Tibial nerve (tissue), 4 donors: ENCODE results near the gene B3GNT8. TPM values are rescaled to one million over a fixed set of nuclear protein-coding genes. Genes with fewer than 3 reads are reported as not detected.
A peak's percentile ranks its signal among the peaks of the same experiment; 100 is the strongest.
"Not testable (repeated sequence)": the region's sequence is repeated elsewhere in the genome, so short reads cannot be mapped to it uniquely, and the experiment has no call there.

Experiments
- DNase-seq, 2 donors: peaks; one replicate each; pipeline ENCODE4 v3.0.0-alpha.2; 2019; ENCODE audit warnings: low spot score in 2 of 2
- H3K27ac ChIP-seq, 4 donors: fragments of 200-600 bp; sonication (generic) in 3 of 4; one replicate each; pipeline ENCODE4 v1.5.1; 2017 to 2019; ENCODE audit warnings: mild to moderate bottlenecking in 1 of 4
- H3K27me3 ChIP-seq, 2 donors: fragments of 200-600 bp; sonication (generic) in 1 of 2; one replicate each; pipeline versions ENCODE4 v1.5.1 to v1.6.0; 2017 to 2019
- H3K36me3 ChIP-seq, 3 donors: fragments of 200-600 bp; sonication (generic); one replicate each; pipeline ENCODE4 v1.5.1; 2018 to 2019
- H3K4me1 ChIP-seq, 4 donors: fragments of 200-600 bp; sonication (generic) in 3 of 4; one replicate each; pipeline ENCODE4 v1.5.1; 2017 to 2019
- H3K4me3 ChIP-seq, 4 donors: fragments of 200-600 bp; sonication (generic) in 3 of 4; one replicate each; pipeline ENCODE4 v1.5.1; 2017 to 2019; ENCODE audit warnings: mild to moderate bottlenecking in 1 of 4, moderate library complexity in 1 of 4
- H3K9me3 ChIP-seq, 4 donors: fragments of 200-600 bp; sonication (generic) in 3 of 4; one replicate each; pipeline ENCODE4 v1.5.1; 2017 to 2019
- EP300 ChIP-seq, 2 donors: sonication (generic); formaldehyde crosslinking; IDR thresholded peaks; one replicate each; pipeline ENCODE4 v1.6.1; 2017; ENCODE audit warnings: antibody characterized with exemption in 2 of 2, mild to moderate bottlenecking in 1 of 2
- POLR2A ChIP-seq, 2 donors: fragments of 450-650 bp; IDR thresholded peaks; one replicate each; pipeline ENCODE4 v1.6.1; 2017; ENCODE audit warnings: antibody characterized with exemption in 2 of 2, mild to moderate bottlenecking in 2 of 2, moderate library complexity in 2 of 2
- WGBS, 2 donors: methylation state at CpG; one replicate each; pipeline ENCODE4 v1.1.5; 2018; 5-methylcytosine and 5-hydroxymethylcytosine counted together
- total RNA-seq, 4 donors: library from RNA; depleted of rRNA; stranded (reverse); fragments of >200 nt; gene quantifications; one replicate each; pipeline ENCODE4 v1.1.0, GENCODE V29; 2016
- TF ChIP-seq, protein P1 (sequence below), 5 experiments: fragments of 200-600 bp in 3 of 5; fragments of 450-650 bp in 2 of 5; sonication (generic) in 3 of 5; IDR thresholded peaks; one replicate each; pipeline ENCODE4 v1.5.1; 2016 to 2019; ENCODE audit warnings: antibody characterized with exemption in 5 of 5, mild to moderate bottlenecking in 3 of 5, moderate library complexity in 2 of 5

B3GNT8 gene
- total RNA-seq, 4 donors from 2014 or later = 3.8 to 9.0 (median 5.7) TPM

- no peak for TF ChIP-seq EP300 (IDR thresholded peaks at IDR 0.05)
- no peak for DNase-seq
- H3K4me1 ChIP-seq = peaks cover 0 to 21% (median 0%) of the 10 kb centered on the region in 4 donors
These were observed 9.4 kb upstream of the B3GNT8 start for GRCh38 chr19:41436674-41436951.

DNA sequence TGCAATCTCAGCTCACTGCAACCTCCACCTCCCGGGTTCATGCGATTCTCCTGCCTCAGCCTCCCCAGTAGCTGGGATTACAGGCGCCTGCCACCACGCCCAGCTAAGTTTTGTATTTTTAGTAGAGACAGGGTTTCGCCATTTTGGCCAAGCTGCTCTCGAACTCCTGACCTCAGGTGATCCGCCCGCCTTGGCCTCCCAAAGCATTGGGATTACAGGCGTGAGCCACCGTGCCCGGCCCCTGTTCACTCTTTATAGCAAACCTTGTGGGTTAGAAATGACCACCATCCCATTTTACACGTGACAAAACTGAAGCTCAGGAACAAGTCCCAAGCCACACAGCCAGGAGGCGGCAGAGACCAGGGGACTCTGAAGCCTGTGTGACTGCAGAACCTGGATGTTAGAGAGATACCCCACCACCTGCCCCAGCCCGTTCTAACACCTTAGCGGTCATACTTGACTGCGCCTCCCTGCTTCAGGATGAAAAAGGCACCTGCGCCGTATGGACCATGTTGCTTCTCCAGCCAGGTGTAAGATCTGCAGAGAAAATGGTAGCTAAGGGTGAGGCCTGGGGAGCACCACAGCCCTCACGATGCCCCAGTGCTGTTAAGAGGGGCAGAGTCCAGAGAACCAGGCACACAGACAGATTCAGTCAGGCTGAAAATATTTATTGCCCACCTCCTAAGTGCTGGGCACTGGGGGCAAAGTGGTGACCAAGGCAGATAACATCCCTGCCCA lies 8.9 kb upstream of the B3GNT8 start:
- TF ChIP-seq POLR2A (IDR thresholded peaks at IDR 0.05) = no peak
- no peaks in the 10 kb centered on the region for H3K9me3 ChIP-seq
- WGBS, 2 donors = 93 to 95% methylated on average over 19 of the region's 19 CpGs
- peaks cover 0 to 58% (median 5%) of the 10 kb centered on the region in 3 donors for H3K36me3 ChIP-seq
- peaks cover 0 to 23% (median 0%) of the 10 kb centered on the region in 4 donors for H3K4me1 ChIP-seq
- H3K27ac ChIP-seq = no peak overlapping the region
- H3K27me3 ChIP-seq = no peaks in the 10 kb centered on the region
- no peak overlapping the region for H3K4me3 ChIP-seq
- DNase-seq = no peak

More at GRCh38 chr19:41436674-41436951, 9.4 kb upstream of the B3GNT8 start:
- no peak overlapping the region for H3K27ac ChIP-seq
- no peaks in the 10 kb centered on the region for H3K9me3 ChIP-seq
- H3K27me3 ChIP-seq = no peaks in the 10 kb centered on the region
- peaks cover 0 to 53% (median 5%) of the 10 kb centered on the region in 3 donors for H3K36me3 ChIP-seq
- H3K4me3 ChIP-seq = no peak overlapping the region

GRCh38 chr19:41435376-41435775 lies 8.2 kb upstream of the B3GNT8 start:
- peaks cover 0 to 65% (median 5%) of the 10 kb centered on the region in 3 donors for H3K36me3 ChIP-seq
- H3K4me3 ChIP-seq, H3K27ac ChIP-seq, H3K27me3 ChIP-seq, H3K9me3 ChIP-seq, DNase-seq: not testable (repeated sequence)
- peaks cover 0 to 27% (median 0%) of the 10 kb centered on the region in 4 donors for H3K4me1 ChIP-seq
- 95 to 98% methylated on average over 11 of the region's 11 CpGs for WGBS, 2 donors

DNA sequence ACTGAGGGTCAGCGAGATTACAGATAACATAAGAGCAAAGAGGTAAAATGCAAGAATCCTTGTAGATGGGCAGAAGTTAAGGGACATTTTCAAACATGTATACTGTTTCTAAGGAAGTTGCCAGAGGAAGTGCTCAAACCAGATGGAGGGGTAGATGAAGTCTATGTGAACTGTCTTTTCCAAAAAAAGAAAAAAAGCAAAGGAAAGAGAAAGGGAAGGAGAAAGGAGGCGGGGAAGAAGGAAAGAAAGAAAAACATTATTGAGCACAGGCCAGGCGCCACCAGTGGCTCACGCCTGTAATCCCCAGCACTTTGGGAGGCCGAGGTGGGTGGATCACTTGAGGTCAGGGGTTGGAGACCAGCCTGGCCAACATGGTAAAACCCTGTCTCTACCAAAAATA lies 7.3 kb upstream of the B3GNT8 start:
- 70 to 74% methylated on average over 5 of the region's 5 CpGs for WGBS, 2 donors

GRCh38 chr19:41433171-41433570 lies 6.0 kb upstream of the B3GNT8 start:
- H3K27me3 ChIP-seq = no peaks in the 10 kb centered on the region
- TF ChIP-seq, protein P1, sequence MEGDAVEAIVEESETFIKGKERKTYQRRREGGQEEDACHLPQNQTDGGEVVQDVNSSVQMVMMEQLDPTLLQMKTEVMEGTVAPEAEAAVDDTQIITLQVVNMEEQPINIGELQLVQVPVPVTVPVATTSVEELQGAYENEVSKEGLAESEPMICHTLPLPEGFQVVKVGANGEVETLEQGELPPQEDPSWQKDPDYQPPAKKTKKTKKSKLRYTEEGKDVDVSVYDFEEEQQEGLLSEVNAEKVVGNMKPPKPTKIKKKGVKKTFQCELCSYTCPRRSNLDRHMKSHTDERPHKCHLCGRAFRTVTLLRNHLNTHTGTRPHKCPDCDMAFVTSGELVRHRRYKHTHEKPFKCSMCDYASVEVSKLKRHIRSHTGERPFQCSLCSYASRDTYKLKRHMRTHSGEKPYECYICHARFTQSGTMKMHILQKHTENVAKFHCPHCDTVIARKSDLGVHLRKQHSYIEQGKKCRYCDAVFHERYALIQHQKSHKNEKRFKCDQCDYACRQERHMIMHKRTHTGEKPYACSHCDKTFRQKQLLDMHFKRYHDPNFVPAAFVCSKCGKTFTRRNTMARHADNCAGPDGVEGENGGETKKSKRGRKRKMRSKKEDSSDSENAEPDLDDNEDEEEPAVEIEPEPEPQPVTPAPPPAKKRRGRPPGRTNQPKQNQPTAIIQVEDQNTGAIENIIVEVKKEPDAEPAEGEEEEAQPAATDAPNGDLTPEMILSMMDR (IDR thresholded peaks at IDR 0.05) = no peak
- TF ChIP-seq EP300 (IDR thresholded peaks at IDR 0.05) (no peak), POLR2A (IDR thresholded peaks at IDR 0.05) (no peak)
- no peak overlapping the region for H3K4me3 ChIP-seq
- DNase-seq = no peak
- WGBS, 2 donors = 84 to 85% methylated on average over 18 of the region's 18 CpGs
- no peaks in the 10 kb centered on the region for H3K9me3 ChIP-seq
- peaks cover 0 to 79% (median 5%) of the 10 kb centered on the region in 3 donors for H3K36me3 ChIP-seq
- H3K27ac ChIP-seq = peak overlapping the region in 1 of 4 donors; percentile 36
- peaks cover 0 to 17% (median 6%) of the 10 kb centered on the region in 4 donors for H3K4me1 ChIP-seq

More for the DNA sequence above, 7.3 kb upstream of the B3GNT8 start:
- TF ChIP-seq, protein P1 (IDR thresholded peaks at IDR 0.05) = no peak
- TF ChIP-seq POLR2A (IDR thresholded peaks at IDR 0.05) (no peak), EP300 (IDR thresholded peaks at IDR 0.05) (no peak)
- Histone ChIP-seq H3K27ac (no peak overlapping the region), H3K36me3 (peaks cover 0 to 71% (median 5%) of the 10 kb centered on the region in 3 donors), H3K9me3 (no peaks in the 10 kb centered on the region), H3K4me1 (peaks cover 0 to 21% (median 0%) of the 10 kb centered on the region in 4 donors), H3K27me3 (no peaks in the 10 kb centered on the region), H3K4me3 (no peak overlapping the region)
- no peak for DNase-seq

- H3K9me3 ChIP-seq = no peaks in the 10 kb centered on the region
- no peak overlapping the region for H3K4me3 ChIP-seq
- WGBS, 2 donors = 61 to 68% methylated on average over 19 to 23 of the region's 23 CpGs
- DNase-seq = no peak
- H3K27me3 ChIP-seq = no peaks in the 10 kb centered on the region
- TF ChIP-seq POLR2A (IDR thresholded peaks at IDR 0.05) = no peak
- peak in 1 of 2 donors; percentile 12 for TF ChIP-seq EP300 (IDR thresholded peaks at IDR 0.05)
- TF ChIP-seq, protein P1 (IDR thresholded peaks at IDR 0.05) = peak in 3 of 5 experiments; percentile 8 to 20 (median 15)
- peaks cover 0 to 64% (median 5%) of the 10 kb centered on the region in 3 donors for H3K36me3 ChIP-seq
- peak overlapping the region in 2 of 4 donors; percentile 19 to 69 for H3K27ac ChIP-seq
- H3K4me1 ChIP-seq = peaks cover 0 to 30% (median 11%) of the 10 kb centered on the region in 4 donors
These were observed 4.5 kb upstream of the B3GNT8 start for GRCh38 chr19:41431426-41432386.
